Stimulated activated CD4-positive, alpha-beta T cell treated with anti-CD3 and anti-CD28 coated beads, Interleukin-1b, Interleukin-23, amount 100 ng/mL, for 1 hour (primary cell): Measurements from ENCODE around the gene ATRAID.
"Not testable (repeated sequence)": the region's sequence is repeated elsewhere in the genome, so short reads cannot be mapped to it uniquely, and the experiment has no call there.

ENCODE experiments used
- DNase-seq, 2 donors: peaks; one replicate each; pipeline ENCODE4 v3.0.0-alpha.2; 2020; ENCODE audit warnings: low read depth in 2 of 2

The ATRAID gene

GRCh38 chr2:27211943-27212625, at the start of gene ATRAID, which contains the start of gene SLC5A6:
Gene ATRAID, plus strand, starts transcription at chr2:27212041. Its CDS starts 328 bp downstream, at chr2:27212369.
Gene SLC5A6, minus strand, starts transcription at chr2:27212268. Its CDS starts 4,618 bp downstream, at chr2:27207650.
- peak; percentile 71 to 75 for DNase-seq

- no peak for DNase-seq
Measured at GRCh38 chr2:27162151-27163121, 49.4 kb upstream of the ATRAID start.

- DNase-seq: no peak
Measured at GRCh38 chr2:27164960-27165763, 46.7 kb upstream of the ATRAID start.

- DNase-seq: no peak
Measured at GRCh38 chr2:27170581-27171337, 41.1 kb upstream of the ATRAID start.

- DNase-seq: no peak
Measured at GRCh38 chr2:27171351-27171848, 40.4 kb upstream of the ATRAID start.

- DNase-seq: no peak
Measured at GRCh38 chr2:27174638-27175037, 37.2 kb upstream of the ATRAID start.

- no peak for DNase-seq
Measured at GRCh38 chr2:27175330-27175729, 36.5 kb upstream of the ATRAID start.

GRCh38 chr2:27175781-27176180, 36.1 kb upstream of the ATRAID start:
- DNase-seq: not testable (repeated sequence)

GRCh38 chr2:27177441-27178351, 34.1 kb upstream of the ATRAID start:
- no peak for DNase-seq

- DNase-seq: no peak
Measured at GRCh38 chr2:27178469-27178868, 33.4 kb upstream of the ATRAID start.

GRCh38 chr2:27179344-27180000, 32.4 kb upstream of the ATRAID start:
- DNase-seq: no peak

- DNase-seq: no peak
Measured at GRCh38 chr2:27182346-27182745, 29.5 kb upstream of the ATRAID start.

GRCh38 chr2:27184115-27184514, 27.7 kb upstream of the ATRAID start:
- DNase-seq: no peak

GRCh38 chr2:27185331-27186026, 26.4 kb upstream of the ATRAID start:
- no peak for DNase-seq

GRCh38 chr2:27186613-27187345, 25.1 kb upstream of the ATRAID start:
- DNase-seq: no peak

GRCh38 chr2:27189989-27190388, 21.9 kb upstream of the ATRAID start:
- no peak for DNase-seq

GRCh38 chr2:27191070-27191829, 20.6 kb upstream of the ATRAID start:
- DNase-seq: no peak
